ENCODE measurements around the gene KRTAP5-8. TPM values are rescaled to one million over a fixed set of nuclear protein-coding genes. Genes with fewer than 3 reads are reported as not detected.

Gene KRTAP5-8
- total RNA-seq, 4 donors from 2014 or later, result 0.22 TPM; not detected in 3

DNA sequence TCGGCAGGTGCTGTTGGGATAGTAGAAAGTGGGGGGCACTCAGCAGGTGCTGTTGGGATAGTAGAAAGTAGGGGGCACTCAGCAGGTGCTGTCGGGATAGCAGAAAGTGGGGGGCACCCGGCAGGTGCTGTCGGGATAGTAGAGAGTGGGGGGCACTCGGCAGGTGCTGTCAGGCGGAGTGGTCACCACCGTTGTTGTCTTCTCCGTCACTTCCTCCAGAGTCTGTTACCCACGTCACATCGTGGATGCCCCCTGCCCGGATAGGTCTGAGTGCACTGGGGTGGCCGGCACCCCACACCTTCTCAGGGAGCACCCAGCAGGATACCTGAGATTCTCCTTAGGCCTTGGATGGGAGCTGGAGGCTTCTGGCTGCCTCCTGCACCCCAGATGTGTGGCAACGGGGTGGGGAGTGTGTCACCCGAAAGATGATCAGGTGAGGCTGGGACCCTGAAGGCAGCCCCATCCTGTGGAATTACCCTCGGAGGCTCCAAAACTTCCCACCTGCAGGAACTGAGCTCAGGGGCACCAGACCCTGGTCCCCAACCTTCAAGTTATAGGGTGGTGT, 34.9 kb upstream of the KRTAP5-8 start:
- 98 to 100% methylated on average over 8 to 15 of the region's 15 CpGs for WGBS, 2 donors
- no peak for DNase-seq
- peaks cover 0 to 5% (median 0%) of the 10 kb centered on the region in 3 donors for H3K9me3 ChIP-seq
- H3K36me3 ChIP-seq, result peaks cover 28 to 91% (median 31%) of the 10 kb centered on the region in 3 donors
- no peak overlapping the region for H3K4me3 ChIP-seq
- TF ChIP-seq CTCF (IDR thresholded peaks at IDR 0.05) (no peak), POLR2A (IDR thresholded peaks at IDR 0.05) (no peak)
- H3K27ac ChIP-seq, result no peak overlapping the region
- intact Hi-C loops (cut with DNase I), result no loop called here
- H3K27me3 ChIP-seq, result no peaks in the 10 kb centered on the region
- peaks cover 0 to 9% (median 6%) of the 10 kb centered on the region in 3 donors for H3K4me1 ChIP-seq

- intact Hi-C loops (cut with DNase I), result no loop called here
- Histone ChIP-seq H3K9me3 (peaks cover 0 to 9% (median 0%) of the 10 kb centered on the region in 3 donors), H3K27ac (no peak overlapping the region), H3K4me1 (peaks cover 0 to 9% (median 6%) of the 10 kb centered on the region in 3 donors), H3K27me3 (no peaks in the 10 kb centered on the region), H3K4me3 (no peak overlapping the region), H3K36me3 (peaks cover 18 to 76% (median 23%) of the 10 kb centered on the region in 3 donors)
- 48 to 61% methylated on average over 9 to 10 of the region's 10 CpGs for WGBS, 2 donors
- no peak for TF ChIP-seq POLR2A (IDR thresholded peaks at IDR 0.05)
- no peak for TF ChIP-seq CTCF (IDR thresholded peaks at IDR 0.05)
- no peak for DNase-seq
Observed at GRCh38 chr11:71504531-71504930, 33.3 kb upstream of the KRTAP5-8 start.

GRCh38 chr11:71505001-71505400, 32.8 kb upstream of the KRTAP5-8 start:
- H3K27ac ChIP-seq, result no peak overlapping the region
- H3K36me3 ChIP-seq, result peaks cover 13 to 71% (median 18%) of the 10 kb centered on the region in 3 donors
- intact Hi-C loops (cut with DNase I), result no loop called here
- 55 to 65% methylated on average over 2 of the region's 2 CpGs for WGBS, 2 donors
- no peaks in the 10 kb centered on the region for H3K27me3 ChIP-seq
- H3K4me3 ChIP-seq, result no peak overlapping the region
- TF ChIP-seq CTCF (IDR thresholded peaks at IDR 0.05) (no peak), POLR2A (IDR thresholded peaks at IDR 0.05) (no peak)
- no peak for DNase-seq
- peaks cover 0 to 14% (median 4%) of the 10 kb centered on the region in 3 donors for H3K9me3 ChIP-seq
- peaks cover 0 to 9% (median 6%) of the 10 kb centered on the region in 3 donors for H3K4me1 ChIP-seq

DNA sequence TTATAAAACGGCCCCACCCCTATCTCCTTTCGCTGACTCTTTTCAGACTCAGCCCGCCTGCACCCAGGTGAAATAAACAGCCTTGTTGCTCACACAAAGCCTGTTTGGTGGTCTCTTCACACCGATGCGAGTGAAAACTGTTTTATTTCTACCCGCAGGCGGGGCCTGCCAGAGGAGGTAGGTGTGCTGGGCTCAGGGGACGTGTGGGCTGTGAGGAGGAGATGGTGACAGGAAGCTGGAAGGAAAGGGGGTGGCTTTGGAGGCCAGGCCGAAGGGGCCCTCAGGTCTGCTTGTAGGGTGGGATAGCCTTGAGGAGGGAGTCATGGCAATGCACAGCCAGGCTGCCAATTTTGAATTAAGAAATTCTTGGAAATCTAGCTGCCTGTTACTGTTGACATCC, 32.0 kb upstream of the KRTAP5-8 start:
- H3K4me1 ChIP-seq, result peaks cover 0 to 9% (median 6%) of the 10 kb centered on the region in 3 donors
- no peak for DNase-seq
- peaks cover 0 to 22% (median 12%) of the 10 kb centered on the region in 3 donors for H3K9me3 ChIP-seq
- intact Hi-C loops (cut with DNase I), result no loop called here
- 86 to 93% methylated on average over 6 to 8 of the region's 9 CpGs for WGBS, 2 donors
- no peak overlapping the region for H3K4me3 ChIP-seq
- H3K27ac ChIP-seq, result no peak overlapping the region
- H3K36me3 ChIP-seq, result peaks cover 6 to 63% (median 10%) of the 10 kb centered on the region in 3 donors
- TF ChIP-seq POLR2A (IDR thresholded peaks at IDR 0.05) (no peak), CTCF (IDR thresholded peaks at IDR 0.05) (no peak)
- no peaks in the 10 kb centered on the region for H3K27me3 ChIP-seq

GRCh38 chr11:71507102-71507501, 30.7 kb upstream of the KRTAP5-8 start:
- WGBS, 2 donors, result 90% methylated on average over 5 of the region's 5 CpGs
- TF ChIP-seq POLR2A (IDR thresholded peaks at IDR 0.05) (no peak), CTCF (IDR thresholded peaks at IDR 0.05) (no peak)
- intact Hi-C loops (cut with DNase I), result no loop called here
- Histone ChIP-seq H3K9me3 (peaks cover 0 to 26% (median 12%) of the 10 kb centered on the region in 3 donors), H3K27me3 (no peaks in the 10 kb centered on the region), H3K27ac (no peak overlapping the region), H3K4me3 (no peak overlapping the region), H3K36me3 (peaks cover 0 to 50% (median 0%) of the 10 kb centered on the region in 3 donors), H3K4me1 (peaks cover 0 to 9% (median 6%) of the 10 kb centered on the region in 3 donors)
- DNase-seq, result no peak

Data from esophagus squamous epithelium (tissue), 5 donors.